Right lobe of liver (tissue), 6 donors: Measurements from ENCODE around the gene EDIL3. TPM values are rescaled to one million over a fixed set of nuclear protein-coding genes. Genes with fewer than 3 reads are reported as not detected.

Experiments
- ATAC-seq, 4 donors: fragments of 200-7000 bp; cut with Tn5 transposase; one replicate each; pipeline ENCODE4 v1.9.1; 2020; ENCODE audit warnings: mild to moderate bottlenecking in 4 of 4, moderate library complexity in 4 of 4
- DNase-seq, 3 donors: peaks; one replicate each; pipeline ENCODE4 v3.0.0-alpha.2; 2020
- H3K27ac ChIP-seq, 3 donors: fragments of 200-600 bp; one replicate each; pipeline ENCODE4 v1.8.0; 2022
- H3K27me3 ChIP-seq, 2 donors: fragments of 200-600 bp; one replicate each; pipeline ENCODE4 v1.8.0; 2022
- H3K36me3 ChIP-seq, 4 donors: fragments of 200-600 bp; sonication (generic) in 1 of 4; one replicate each; pipeline versions ENCODE4 v1.5.1 to v1.8.0; 2017 to 2022; ENCODE audit warnings: control low read depth in 1 of 4
- H3K4me1 ChIP-seq, 4 donors: fragments of 200-600 bp; sonication (generic) in 1 of 4; one replicate each; pipeline versions ENCODE4 v1.5.1 to v1.8.0; 2017 to 2022; ENCODE audit warnings: control low read depth in 1 of 4
- H3K4me3 ChIP-seq, 3 donors: fragments of 200-600 bp; one replicate each; pipeline ENCODE4 v1.8.0; 2022
- H3K9me3 ChIP-seq, 4 donors: fragments of 200-600 bp; sonication (generic) in 1 of 4; one replicate each; pipeline versions ENCODE4 v1.5.1 to v1.8.0; 2017 to 2022; ENCODE audit warnings: control low read depth in 1 of 4
- POLR2A ChIP-seq: fragments of 450-650 bp; IDR thresholded peaks from one replicate; pipeline ENCODE4 v1.6.1; 2017; ENCODE audit warnings: antibody characterized with exemption, mild to moderate bottlenecking
- WGBS: methylation state at CpG from one replicate; pipeline ENCODE4 v1.1.6; 2018; ENCODE audit warnings: low coverage, low lambda C conversion rate; ENCODE audit not compliant: insufficient coverage; ENCODE audit errors: missing lambda C conversion rate; 5-methylcytosine and 5-hydroxymethylcytosine counted together
- intact Hi-C, 2 donors: fragments of 100-400 bp; cut with DNase I; formaldehyde crosslinking; loops; one replicate each; pipeline versions ENCODE4 v1.11.2 to v1.14.1; 2022
- total RNA-seq, 6 experiments: library from RNA; depleted of rRNA in 2 of 6; stranded (reverse); fragments of >200 nt in 2 of 6; fragmentation: NEBNext Ultra II Directional in 3 of 6; extraction: Animal tissue kit (Norgen Biotek cat#: 25700) in 3 of 6; gene quantifications; one replicate each; pipeline versions ENCODE4 v1.1.0 to v1.2.4, GENCODE V29; 2016 to 2023
- TF ChIP-seq, protein P1 (sequence below), 4 donors: fragments of 200-600 bp in 3 of 4; fragments of 450-650 bp in 1 of 4; IDR thresholded peaks; one replicate each; pipeline versions ENCODE4 v1.5.1 to v1.8.0; 2016 to 2022; ENCODE audit warnings: antibody characterized with exemption in 4 of 4, mild to moderate bottlenecking in 2 of 4
- donor health status: DM: no; HTN: yes; CAD: no.
- donor health status: DM: no; HTN: no; CAD: no.
- donor health status: DM: no; HTN: no; CAD: no.
- donor health status: DM: no; HTN: yes; CAD: no.
- donor health status: DM: no; HTN: yes; CAD: no.

EDIL3 gene
- total RNA-seq, 6 experiments from 2014 or later: 0.61 to 0.84 (median 0.68) TPM; not detected in 3

DNA sequence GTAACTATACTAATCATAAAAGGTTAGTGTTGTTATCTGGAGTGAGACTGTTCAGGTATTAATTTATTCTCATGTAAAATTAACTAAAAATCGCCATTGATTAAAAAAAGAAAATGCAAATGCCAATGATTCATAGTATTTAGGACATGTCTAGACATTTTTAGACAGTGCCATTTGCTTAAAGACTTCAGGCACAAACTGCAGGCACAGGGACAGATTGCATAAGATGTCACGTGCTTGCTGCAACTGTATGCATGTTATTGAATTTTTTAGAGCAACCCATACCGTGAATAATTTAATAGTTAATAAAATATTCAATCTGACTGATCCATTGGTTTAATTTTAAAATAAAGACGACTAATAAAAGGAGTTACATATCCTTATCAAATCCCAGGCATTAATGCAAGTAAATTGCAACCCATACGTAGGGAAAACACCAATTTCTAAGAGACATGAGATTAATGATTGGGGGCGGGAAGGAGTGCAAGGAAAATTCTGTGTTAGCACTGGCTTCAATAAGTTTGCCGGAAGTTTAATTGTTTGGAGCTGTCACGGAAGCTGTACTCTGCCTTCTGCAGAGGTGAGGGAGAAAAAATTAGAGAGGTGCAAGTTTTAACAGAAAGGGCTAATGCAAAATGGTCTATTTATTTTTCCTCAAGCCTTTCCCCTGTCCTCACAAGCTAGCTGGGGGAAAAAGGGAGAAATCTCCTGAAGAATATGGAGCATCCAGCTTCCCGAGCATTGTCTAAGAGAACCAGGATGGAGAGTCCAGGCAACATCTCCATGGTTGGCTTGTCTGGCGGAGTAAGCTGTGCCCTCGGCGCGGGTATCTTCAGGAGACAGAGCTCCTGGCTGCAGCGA lies 2.9 kb downstream of the EDIL3 start:
- Histone ChIP-seq H3K9me3 (no peaks in the 10 kb centered on the region), H3K27ac (no peak overlapping the region), H3K4me1 (peaks cover 0 to 18% (median 0%) of the 10 kb centered on the region in 4 donors), H3K36me3 (no peaks in the 10 kb centered on the region), H3K27me3 (peaks cover 6 to 9% of the 10 kb centered on the region in 2 donors), H3K4me3 (peak overlapping the region in 2 of 3 donors; percentile 3 to 25)
- no peak for ATAC-seq
- WGBS: 4% methylated on average over 12 of the region's 14 CpGs
- DNase-seq: no peak
- intact Hi-C loops: no loop called here
- TF ChIP-seq, protein P1, sequence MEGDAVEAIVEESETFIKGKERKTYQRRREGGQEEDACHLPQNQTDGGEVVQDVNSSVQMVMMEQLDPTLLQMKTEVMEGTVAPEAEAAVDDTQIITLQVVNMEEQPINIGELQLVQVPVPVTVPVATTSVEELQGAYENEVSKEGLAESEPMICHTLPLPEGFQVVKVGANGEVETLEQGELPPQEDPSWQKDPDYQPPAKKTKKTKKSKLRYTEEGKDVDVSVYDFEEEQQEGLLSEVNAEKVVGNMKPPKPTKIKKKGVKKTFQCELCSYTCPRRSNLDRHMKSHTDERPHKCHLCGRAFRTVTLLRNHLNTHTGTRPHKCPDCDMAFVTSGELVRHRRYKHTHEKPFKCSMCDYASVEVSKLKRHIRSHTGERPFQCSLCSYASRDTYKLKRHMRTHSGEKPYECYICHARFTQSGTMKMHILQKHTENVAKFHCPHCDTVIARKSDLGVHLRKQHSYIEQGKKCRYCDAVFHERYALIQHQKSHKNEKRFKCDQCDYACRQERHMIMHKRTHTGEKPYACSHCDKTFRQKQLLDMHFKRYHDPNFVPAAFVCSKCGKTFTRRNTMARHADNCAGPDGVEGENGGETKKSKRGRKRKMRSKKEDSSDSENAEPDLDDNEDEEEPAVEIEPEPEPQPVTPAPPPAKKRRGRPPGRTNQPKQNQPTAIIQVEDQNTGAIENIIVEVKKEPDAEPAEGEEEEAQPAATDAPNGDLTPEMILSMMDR (IDR thresholded peaks at IDR 0.05): no peak
- TF ChIP-seq POLR2A: no peak

DNA sequence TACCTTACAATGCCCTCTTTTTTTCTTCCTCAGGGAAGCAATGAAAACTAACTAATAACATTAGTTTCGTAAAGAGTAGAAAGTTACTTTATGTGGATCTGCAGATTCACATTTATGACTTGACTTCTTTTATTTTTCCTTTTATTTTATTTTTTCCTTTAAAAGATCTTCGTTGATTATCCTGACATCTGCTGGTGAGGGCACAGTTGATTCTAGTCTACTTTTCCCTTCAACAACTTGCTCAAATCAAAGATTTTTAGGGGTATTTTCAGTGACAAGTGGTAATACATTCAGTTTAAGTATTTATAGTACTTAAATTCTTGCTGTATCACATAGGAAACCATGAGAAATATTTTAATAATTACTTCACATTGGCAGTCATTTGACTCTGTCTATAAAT lies 4.9 kb downstream of the EDIL3 start:
- Histone ChIP-seq H3K27ac (no peak overlapping the region), H3K4me1 (peaks cover 0 to 18% (median 0%) of the 10 kb centered on the region in 4 donors)
- no peak for DNase-seq

DNA sequence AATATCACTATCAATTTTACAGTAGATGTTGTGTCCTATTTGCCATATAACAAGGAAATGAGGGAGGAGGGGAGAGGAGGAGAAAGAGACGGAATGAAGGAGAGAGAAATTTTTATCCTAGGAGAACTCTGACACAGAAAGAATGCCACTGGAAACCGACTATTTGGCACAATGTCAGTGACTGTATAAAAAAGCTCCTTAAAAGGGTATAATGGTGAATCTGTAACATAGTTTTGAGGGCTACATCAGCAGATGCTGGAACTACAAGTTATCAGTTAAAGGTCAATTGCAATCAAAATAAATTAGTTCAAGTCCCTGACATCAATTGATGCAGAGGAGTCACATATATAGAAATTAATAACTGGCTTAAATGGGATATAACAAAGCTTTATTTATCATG lies 5.7 kb downstream of the EDIL3 start:
- 34% methylated on average over 2 of the region's 2 CpGs for WGBS
- Histone ChIP-seq H3K27me3 (peaks cover 6 to 9% of the 10 kb centered on the region in 2 donors), H3K9me3 (no peaks in the 10 kb centered on the region), H3K4me3 (no peak overlapping the region), H3K4me1 (peaks cover 0 to 12% (median 0%) of the 10 kb centered on the region in 4 donors), H3K36me3 (no peaks in the 10 kb centered on the region), H3K27ac (no peak overlapping the region)
- no peak for TF ChIP-seq POLR2A
- TF ChIP-seq, protein P1 (IDR thresholded peaks at IDR 0.05): no peak
- ATAC-seq (no peak), DNase-seq (no peak)
- intact Hi-C loops: no loop called here

More for the DNA sequence above, 4.9 kb downstream of the EDIL3 start:
- no peaks in the 10 kb centered on the region for H3K9me3 ChIP-seq
- H3K4me3 ChIP-seq: no peak overlapping the region
- no peak for TF ChIP-seq POLR2A
- TF ChIP-seq, protein P1 (IDR thresholded peaks at IDR 0.05): no peak
- intact Hi-C loops: no loop called here
- no peaks in the 10 kb centered on the region for H3K36me3 ChIP-seq
- peaks cover 6 to 9% of the 10 kb centered on the region in 2 donors for H3K27me3 ChIP-seq
- ATAC-seq: no peak
- 30% methylated on average over 2 of the region's 2 CpGs for WGBS

DNA sequence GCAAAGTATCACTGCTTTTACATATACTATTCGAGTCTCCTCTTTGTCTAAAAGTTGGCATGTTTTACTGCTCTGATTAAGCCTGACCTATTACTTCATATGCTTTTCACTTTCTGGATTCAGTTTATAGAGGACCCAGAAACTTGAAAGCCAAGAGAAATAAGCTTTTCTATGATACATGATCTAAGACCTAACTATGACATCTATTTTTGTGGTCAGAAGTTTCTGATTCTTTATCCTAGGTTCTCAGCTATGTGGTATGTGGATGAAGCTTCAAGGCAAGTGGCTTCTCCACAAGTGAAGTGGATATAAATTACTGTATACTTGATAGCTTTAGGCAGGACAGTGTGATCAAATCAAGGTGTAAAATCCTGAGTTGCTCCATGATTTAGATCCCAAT lies 6.3 kb downstream of the EDIL3 start:
- 33% methylated on average over 1 of the region's 1 CpG for WGBS
- TF ChIP-seq, protein P1 (IDR thresholded peaks at IDR 0.05): no peak
- TF ChIP-seq POLR2A: no peak
- DNase-seq: no peak
- H3K9me3 ChIP-seq: no peaks in the 10 kb centered on the region
- no peak overlapping the region for H3K4me3 ChIP-seq
- no peak for ATAC-seq
- peaks cover 3 to 9% of the 10 kb centered on the region in 2 donors for H3K27me3 ChIP-seq
- H3K27ac ChIP-seq: no peak overlapping the region
- H3K36me3 ChIP-seq: no peaks in the 10 kb centered on the region
- intact Hi-C loops: no loop called here
- H3K4me1 ChIP-seq: peaks cover 0 to 6% (median 0%) of the 10 kb centered on the region in 4 donors
